HG02571 (cell line): Measurements from ENCODE around the gene MGAT5.

Experiments
- ATAC-seq: cut with Tn5 transposase; IDR thresholded peaks from one replicate; pipeline ENCODE4 v1.9.1; 2021; ENCODE audit warnings: mild to moderate bottlenecking, moderate library complexity; ENCODE audit not compliant: unreplicated experiment

MGAT5 gene

DNA sequence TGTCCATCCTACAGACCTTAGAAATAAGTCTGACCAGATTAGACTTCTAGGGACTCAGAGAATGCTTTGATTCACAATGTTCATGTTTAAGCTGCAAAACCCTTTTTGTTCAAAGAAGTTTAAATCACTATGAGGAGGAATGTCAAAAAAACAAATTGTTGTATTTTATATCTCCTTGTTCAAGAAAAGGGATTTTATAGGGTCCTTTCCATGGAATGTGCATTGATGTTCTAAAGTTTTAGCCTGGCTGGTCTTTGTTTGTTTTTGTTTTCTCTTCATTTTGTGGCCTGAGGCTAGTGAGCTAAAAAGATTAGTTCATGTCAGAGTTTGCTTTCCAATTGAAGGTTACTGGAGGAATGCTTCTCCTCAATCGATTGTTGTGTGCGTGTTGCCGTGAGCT, 77.2 kb downstream of the MGAT5 start:
- ATAC-seq: no peak

DNA sequence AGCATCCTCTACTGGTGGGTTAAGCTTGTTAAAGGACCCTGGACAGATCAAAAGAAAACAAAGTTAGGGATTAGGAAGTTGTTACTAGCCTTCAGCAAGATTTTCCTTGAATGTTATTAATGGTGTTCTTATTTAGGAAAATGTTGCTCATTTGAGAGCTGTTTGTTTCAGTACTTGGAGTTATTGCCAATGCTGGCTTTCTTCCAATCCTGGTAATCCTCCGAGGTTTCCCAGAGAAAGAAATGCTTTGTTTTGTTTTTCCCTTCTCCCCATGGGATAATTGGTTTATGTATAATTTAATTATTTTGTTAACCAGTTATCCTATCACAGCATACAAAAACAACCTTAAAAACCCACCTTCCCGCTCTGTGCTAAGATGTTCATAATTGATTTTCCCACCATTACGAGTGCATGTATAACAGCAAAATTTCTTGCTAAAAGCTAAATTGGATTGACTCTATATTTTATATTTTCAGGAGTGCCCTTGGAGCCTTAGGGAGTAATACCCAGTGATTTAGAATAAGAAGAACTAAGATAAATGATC, 79.8 kb downstream of the MGAT5 start:
- ATAC-seq: no peak

DNA sequence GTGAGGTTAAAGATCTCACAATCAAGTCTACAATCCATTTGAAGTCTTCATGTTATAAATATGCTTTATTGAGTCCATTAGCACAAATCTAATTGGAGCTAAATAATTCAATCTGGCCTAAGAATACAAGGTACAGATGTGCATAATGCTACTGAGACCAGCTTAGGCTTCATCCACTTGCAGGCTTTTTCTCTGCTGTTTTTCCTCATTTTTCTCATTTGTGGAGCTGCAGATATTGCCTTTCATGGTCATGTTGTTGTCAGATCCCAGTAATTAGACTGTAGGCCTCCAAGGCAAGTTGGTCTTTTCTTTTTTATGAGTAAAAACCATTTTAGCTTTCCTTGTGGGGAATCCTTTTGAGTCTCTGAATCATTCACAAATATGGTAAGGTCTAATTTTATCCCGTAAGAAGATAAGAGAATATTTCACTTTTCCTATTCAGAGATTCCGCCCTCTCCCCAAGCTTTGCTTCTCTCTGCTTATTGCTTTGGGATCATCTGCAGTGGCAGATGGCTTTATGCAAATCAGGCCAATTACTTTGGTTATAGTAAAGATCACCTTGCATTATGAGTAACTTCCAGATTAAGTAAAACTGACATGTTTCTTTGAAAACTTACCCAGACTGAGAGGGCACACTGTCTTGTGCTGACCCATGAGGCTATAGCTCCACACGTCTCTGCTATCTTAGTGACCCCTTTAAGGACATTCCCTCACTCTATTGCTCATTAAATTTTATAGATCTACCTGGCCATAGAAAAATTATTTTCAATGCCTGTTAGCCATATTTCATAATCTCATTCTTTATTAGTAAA, 80.9 kb downstream of the MGAT5 start:
- ATAC-seq: no peak

DNA sequence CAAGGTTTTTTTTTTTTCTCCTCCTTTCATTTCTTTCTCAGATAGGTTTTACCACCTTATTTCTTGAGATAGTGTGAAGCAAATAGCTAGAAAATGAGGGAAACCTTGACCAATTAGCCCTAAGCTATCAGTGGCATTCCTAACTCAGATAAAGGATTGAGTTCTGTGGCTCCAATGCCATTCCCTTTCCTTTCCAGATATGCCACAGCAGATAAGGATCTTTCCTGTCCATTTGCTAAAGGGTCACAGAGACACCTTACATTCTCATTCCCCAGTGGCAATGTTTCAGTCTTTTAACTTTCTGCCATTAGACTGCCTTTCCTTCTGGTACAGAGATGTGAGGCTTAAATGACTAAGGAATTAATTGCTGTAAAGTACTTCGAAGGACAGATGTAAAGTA, 81.7 kb downstream of the MGAT5 start:
- ATAC-seq: no peak

DNA sequence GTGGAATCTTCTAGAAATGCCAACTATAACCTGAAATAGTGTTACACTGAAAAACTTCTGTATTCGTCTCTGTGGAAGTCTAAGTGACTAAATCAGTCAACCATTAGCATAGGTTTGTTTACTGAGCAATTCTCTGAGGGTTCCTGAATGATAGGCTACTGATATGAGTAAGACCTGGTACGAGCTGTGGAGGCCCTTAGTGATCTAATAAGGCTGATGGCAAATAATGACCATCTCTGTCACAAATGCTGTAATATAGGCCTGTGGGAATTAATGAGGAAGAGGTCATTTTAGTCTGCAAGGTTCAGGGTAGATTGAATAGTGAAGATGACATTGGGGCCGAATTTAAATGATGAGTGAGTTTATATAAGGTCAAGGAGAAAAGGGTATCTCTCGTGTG, 82.5 kb downstream of the MGAT5 start:
- ATAC-seq: peak; percentile 96

DNA sequence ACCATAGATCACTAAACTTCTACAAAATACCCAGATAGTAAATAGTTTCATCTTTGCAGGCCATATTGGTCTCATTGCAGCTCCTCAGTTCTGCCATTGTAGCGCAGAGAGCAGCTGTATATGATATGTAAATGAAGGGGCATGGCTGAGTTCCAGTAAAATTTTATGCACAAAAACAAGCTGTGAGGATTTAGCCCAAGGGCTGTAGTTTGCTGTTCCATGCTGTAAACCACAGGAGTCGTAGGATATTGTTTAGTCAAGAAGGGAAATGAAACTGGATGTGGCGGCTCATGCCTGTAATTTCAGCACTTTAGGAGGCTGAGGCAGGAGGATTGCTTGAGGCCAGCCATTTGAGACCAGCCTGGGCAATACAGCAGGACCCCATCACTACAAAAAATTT, 83.0 kb downstream of the MGAT5 start:
- no peak for ATAC-seq

DNA sequence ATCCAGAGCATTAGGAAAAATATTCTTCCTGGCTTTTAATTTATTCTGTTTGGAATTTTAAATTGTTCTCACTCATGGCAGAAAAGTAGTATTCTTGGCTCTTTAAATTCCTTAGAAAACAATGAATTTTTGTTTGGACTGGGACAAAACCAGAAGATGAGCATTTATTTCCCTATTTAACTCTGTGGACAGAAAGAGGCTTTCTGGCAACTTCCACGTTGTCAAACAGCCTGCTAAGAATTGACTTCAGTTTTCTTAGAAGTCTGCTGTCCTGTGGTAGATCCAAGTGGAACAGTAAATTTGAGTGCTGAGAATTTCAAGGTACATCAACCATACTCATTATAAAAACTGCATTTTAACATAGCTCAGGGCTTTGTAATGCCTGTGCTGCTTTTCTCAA, 83.8 kb downstream of the MGAT5 start:
- no peak for ATAC-seq

DNA sequence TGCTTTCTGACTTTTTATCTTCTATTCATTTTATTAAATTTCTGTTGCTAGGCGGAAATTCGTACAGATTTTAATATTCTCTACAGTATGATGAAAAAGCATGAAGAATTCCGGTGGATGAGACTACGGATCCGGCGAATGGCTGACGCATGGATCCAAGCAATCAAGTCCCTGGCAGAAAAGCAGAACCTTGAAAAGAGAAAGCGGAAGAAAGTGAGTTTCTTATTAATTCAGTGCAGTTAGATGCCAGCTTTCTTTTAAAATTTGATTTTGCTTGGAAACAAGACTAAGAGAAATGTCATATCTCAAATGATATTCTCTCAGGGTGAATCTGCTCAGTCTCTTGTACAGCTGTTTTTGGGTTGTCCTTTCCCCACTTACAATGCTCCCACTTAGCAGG, 84.3 kb downstream of the MGAT5 start:
- ATAC-seq: no peak

DNA sequence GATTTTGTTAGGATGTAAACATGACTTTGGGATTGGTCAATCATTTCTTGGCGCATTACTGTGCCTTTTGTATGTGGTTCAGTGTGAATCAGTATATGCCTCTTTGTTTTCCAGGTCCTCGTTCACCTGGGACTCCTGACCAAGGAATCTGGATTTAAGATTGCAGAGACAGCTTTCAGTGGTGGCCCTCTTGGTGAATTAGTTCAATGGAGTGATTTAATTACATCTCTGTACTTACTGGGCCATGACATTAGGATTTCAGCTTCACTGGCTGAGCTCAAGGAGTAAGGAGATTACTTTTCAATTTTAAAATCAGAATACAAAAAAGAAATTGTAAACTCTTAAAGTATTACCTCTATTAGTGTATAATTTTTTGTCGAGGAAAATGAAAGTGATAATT, 87.6 kb downstream of the MGAT5 start:
- no peak for ATAC-seq

DNA sequence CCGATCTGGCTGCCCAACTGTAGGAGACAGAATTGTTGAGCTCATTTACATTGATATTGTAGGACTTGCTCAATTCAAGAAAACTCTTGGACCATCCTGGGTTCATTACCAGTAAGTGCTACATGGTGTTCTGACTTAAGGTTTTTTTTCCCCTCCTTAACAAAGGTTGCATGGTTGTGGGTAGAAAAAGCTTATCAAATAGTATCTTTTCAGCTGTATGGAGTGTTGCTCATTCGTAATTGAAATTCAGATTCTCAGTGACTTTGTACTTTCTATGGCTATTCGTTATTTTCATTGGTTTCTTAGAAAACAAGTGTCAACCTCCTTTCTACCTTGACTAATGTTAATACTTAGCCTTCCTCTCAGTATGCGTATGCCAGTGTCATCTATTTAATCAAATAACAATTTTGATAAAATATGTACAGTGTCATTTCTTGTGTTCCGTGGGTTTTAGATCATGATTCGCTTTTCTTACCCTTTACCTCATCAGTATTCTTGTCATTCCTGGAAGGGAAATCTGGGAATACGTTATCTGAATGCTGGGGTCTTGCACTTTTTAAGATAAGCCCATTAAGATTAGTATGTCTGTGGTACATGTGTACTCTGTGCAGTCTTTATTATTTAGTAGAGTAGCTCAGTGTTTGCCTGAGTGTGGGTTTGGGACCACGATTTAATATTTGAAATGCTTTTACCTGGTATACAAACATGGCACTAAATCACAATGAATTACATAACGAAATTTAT, 91.3 kb downstream of the MGAT5 start:
- ATAC-seq: no peak

DNA sequence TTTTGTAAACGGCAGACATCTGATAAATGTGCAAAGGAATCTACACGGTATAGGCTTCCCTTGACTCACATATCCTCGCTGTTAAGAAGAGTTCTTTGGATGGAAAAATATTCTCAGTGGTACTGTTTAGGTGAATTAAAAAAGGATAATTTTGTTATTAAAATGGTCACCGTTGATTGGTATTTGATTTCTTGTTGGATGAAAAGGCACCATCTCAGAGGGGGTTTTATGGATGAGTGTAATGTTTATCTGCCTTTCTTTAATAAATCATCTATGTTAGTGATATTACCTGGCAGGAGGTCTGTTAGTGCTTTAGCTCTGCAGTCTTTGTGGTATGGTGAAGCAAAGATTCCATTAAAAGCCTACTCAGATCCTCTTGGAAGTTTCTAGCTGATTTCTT, 92.3 kb downstream of the MGAT5 start:
- ATAC-seq: no peak

DNA sequence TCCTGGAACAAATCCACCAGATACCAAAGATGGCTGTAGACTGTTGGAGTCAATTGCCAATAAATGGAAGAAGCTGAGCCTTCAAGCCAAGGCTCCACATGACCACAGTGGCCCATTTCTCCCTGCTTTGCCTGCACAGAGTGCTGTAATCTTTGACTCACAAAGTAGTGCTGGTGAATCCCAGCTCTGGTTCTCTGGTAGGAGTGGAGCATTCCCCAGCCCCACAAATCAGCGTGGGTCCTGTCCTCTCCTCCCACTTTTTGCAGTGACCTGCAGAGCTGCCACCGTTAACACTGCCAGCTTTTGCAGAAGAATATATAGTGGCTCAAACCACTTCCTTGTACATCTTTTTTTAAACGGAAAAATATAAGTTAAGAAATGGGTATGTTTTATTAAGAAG, 93.9 kb downstream of the MGAT5 start:
- no peak for ATAC-seq

DNA sequence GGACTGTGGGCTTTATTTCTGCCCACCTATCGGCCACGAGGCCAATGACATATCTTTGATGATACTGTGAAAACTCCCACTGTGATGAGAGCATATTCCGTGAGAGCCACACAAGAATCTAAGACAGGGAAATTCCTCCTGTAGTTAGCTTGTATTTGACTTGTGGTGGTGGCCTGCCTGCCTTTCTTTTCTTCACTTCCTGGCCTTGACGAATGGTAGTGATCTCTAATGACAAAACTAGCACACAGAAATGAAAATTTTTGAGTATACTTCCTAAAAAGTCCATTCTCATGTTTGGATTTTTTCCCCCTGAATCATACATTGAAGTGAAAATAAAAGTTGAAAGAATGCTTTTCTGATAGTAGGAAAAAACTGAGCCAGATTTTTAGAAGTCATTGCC, 94.4 kb downstream of the MGAT5 start:
- no peak for ATAC-seq

DNA sequence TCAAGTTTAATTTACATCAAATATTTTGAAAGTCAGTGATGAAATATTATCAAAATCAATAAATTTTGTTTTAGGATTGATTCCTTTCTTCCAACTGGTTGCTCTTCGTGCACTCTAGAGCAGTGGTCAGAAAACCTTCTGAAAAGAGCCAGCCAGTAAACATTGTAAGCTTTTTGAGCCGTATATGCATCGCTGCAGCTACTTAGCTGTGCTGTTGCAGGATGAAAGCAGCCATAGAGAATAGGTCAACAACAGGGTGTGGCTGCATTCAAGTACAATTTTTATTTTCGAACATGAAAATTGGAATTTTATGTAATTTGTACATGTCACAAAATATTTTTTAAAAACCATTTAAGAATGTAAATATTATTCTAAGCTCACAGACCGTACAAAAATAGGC, 94.9 kb downstream of the MGAT5 start:
- no peak for ATAC-seq

DNA sequence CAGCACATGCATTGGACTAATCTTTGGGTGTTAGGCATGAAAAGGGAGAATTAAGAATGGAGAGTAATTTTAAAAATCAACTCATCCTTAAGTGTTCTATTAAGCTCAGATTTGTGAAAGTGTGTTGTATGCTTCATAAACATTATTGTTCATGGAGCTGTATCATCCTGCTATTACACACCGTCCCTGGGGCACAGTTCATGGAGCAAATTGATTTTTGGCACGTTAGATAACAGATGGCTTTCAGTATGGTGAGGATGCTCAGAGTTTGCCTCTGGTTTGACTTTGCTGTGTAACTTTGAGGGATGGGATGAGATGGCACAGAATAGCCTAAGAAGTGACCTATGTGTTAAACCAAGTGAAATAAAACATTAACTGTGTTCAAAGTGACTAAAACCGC, 97.1 kb downstream of the MGAT5 start:
- ATAC-seq: no peak

DNA sequence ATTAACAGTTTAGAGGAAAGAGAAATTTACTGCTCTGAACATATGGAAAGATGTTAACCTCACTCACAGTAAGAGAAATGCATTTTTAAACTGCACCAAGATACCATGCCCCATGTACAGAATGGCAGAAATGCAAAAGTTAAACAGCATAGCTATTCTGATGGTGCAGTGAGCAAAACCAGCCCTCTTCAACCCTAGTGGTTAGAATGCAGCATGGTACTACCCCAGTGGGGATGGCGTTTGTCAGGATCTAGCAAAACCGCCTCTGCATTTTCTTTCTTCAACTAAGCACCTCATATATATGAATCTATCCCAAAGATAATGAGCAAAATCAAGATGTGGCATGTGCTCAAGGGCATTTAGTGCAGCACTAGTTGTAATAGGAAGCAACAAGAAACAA, 98.0 kb downstream of the MGAT5 start:
- no peak for ATAC-seq

DNA sequence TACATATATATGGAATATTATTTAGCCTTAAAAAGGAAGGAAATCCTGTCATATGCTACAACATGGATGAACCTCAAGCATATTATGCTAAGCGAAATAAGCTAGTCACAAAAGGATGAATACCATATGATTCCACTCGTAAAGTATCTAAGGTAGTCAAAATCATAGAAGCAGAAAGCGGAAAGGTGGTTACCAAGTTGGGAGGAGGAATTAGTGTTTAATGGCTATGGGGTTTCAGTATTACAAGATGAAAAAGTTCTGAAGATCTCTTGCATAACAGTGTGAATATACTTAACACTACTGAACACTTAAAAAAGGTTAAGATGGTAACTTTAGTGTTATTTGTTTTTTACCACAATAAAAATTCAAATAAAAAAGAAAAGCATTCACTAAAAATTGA, 99.0 kb downstream of the MGAT5 start:
- ATAC-seq: no peak

DNA sequence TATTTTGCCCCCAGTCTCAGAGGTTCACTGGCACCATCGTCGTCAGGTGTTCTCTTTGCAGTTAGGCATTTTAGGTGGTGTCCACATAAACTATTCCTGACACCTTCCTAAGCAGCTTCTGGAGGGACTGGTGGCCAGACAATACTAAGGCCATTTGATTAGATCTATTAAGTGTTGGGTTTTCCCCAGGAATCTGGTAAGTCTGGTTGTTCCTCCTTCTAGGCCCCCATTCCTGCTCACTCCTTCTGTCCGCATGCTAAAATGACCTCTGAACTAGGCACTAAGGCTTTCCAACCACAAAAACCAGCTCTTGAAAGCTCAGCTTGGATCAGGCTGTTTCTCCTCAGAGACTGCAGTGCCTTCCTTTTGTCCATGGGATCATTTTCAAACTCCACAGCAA, 100.7 kb downstream of the MGAT5 start:
- ATAC-seq: no peak

DNA sequence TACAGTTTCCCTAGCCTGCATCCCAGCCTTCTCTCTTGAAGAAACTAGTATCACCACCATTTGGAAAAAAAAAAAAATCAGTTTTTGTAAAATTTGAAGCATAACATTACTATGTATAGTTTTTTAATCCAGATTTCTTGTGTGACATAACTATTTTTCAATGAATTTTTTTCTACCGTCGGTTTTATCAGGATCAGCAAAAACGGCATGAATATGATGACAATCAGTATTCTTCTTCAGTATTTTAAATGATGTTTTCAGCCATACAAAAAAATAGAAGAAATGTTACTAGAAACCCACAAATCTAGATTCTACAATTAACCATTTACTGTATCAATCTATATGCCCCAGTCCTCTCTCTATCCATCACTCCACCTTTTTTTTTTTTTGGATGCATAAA, 103.9 kb downstream of the MGAT5 start:
- no peak for ATAC-seq

DNA sequence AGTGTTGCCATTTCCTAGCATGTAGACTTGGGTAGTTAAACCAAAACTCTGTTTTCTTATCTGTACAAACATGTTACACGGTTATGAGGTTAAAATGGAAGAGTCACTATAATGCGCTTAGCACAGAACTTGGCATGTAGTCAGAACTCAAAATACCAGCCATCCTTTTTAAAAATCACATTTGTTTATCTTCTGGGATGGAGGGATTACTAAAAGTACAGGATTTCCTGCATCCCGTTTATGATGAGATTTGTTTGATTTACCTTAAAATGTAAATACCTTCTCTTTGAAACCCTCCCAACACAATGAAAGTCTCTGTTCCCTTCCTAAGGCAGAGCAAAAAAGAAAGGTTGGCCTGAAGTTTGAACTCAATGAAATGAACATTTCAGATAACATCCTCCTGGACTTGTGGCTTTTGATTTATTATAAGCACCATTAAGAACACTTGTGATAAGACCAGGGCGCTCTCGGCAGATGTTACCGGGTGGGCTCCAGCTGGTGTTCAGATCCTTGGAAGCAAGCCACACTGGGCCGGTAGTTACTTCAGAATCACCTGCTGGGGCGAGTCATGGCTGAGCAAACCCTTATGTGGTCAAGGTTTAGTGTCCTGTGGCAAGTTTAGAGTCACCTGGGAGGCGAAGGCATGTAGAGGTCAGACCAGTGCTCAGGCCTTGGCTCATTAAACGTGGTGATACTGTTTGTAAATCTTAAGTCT, 105.7 kb downstream of the MGAT5 start:
- no peak for ATAC-seq

DNA sequence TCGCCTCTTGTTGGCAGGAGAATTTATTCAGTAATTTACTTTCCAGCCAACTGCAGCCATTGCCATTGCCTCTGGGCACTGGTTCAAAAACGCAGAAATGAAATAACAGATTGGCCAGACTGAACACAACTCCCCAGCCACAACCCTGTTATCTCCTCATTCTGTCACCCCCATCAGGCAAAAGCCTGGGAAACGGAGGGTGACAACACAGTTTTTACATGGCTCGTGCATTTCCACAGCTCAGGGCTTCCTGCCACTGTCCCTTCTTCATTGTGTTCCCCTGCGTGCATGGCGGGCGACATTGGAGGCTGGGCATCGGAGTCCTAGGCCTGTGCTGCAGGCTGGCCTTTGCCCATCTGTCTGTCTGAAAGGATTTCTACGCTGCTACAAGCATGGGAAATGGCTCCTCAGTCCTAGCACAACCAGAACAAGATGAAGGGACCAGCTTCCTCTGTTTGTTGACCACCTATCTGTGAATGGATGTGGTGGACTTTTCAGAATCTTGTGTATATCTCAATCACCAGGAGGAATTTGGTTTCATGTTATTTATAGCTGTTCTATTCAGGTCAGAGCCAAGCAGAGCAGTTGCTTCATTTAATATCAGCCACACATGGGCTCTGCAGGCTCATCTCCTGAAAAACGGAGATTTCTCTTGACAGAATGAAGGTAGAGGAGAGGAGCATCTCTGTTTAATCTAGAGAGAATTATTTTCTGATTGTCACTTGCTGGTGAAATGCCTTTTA, 107.0 kb downstream of the MGAT5 start:
- no peak for ATAC-seq
